IMR-90 (cell line): ENCODE data around the gene MMP3. TPM values are rescaled to one million over a fixed set of nuclear protein-coding genes. Genes with fewer than 3 reads are reported as not detected.
A peak's percentile ranks its signal among the peaks of the same experiment; 100 is the strongest.

Experiments used
- ATAC-seq: fragments of 200-7000 bp; cut with Tn5 transposase; 2 replicates; pipeline ENCODE4 v1.9.1; 2020; ENCODE audit warnings: low read depth, mild to moderate bottlenecking, moderate library complexity
- BruUV-seq: library from RNA; stranded (reverse); fragments of 400-500 nt; replicated peaks from 2 replicates; lab custom pipeline; 2021; lab: Mats Ljungman, UMichigan
- CTCF ChIA-PET: fragments of 300-600 bp; formaldehyde crosslinking; extraction: SDS; loops from one replicate; lab custom pipeline; 2021; ENCODE audit warnings: antibody characterized with exemption; lab: Yijun Ruan, JAX
- POLR2A ChIA-PET: fragments of 300-600 bp; sonication (Branson Sonifier 250); formaldehyde crosslinking; loops from one replicate; lab custom pipeline; 2022; ENCODE audit warnings: antibody characterized with exemption; ENCODE audit not compliant: unreplicated experiment; lab: Charles Lee
- DNase-seq: peaks from one replicate; pipeline ENCODE4 v3.0.0; 2013
- H2AFZ ChIP-seq: replicated peaks from 2 replicates; pipeline ENCODE3; 2013; ENCODE audit warnings: low read length, mild to moderate bottlenecking; ENCODE audit not compliant: poor library complexity
- H2AK5ac ChIP-seq: 2 replicates; pipeline ENCODE4 v1.6.1; 2013; ENCODE audit warnings: low read depth, low read length, inconsistent platforms
- H2AK9ac ChIP-seq: replicated peaks from 2 replicates; pipeline ENCODE3; 2013; ENCODE audit warnings: mild to moderate bottlenecking, low read depth, low read length, moderate library complexity; ENCODE audit not compliant: poor library complexity
- H2BK120ac ChIP-seq: 2 replicates; pipeline ENCODE4 v1.6.1; 2013; ENCODE audit warnings: low read depth, low read length, inconsistent platforms
- H2BK15ac ChIP-seq: 3 replicates; pipeline ENCODE4 v1.6.1; 2013; ENCODE audit warnings: low read depth, low read length, inconsistent platforms
- H2BK20ac ChIP-seq: 2 replicates; pipeline ENCODE4 v1.6.1; 2013; ENCODE audit warnings: low read depth, mild to moderate bottlenecking, inconsistent platforms, low read length, moderate library complexity
- H2BK5ac ChIP-seq: 2 replicates; pipeline ENCODE4 v1.6.1; 2013; ENCODE audit warnings: mild to moderate bottlenecking, low read depth, low read length, inconsistent platforms; ENCODE audit not compliant: poor library complexity, severe bottlenecking
- H3K14ac ChIP-seq: replicated peaks from 2 replicates; pipeline ENCODE4 v1.6.1; 2013; ENCODE audit warnings: low read depth, low read length, inconsistent platforms
- H3K18ac ChIP-seq: 2 replicates; pipeline ENCODE4 v1.6.1; 2013; ENCODE audit warnings: low read depth, low read length, control low read depth
- H3K23ac ChIP-seq: 2 replicates; pipeline ENCODE4 v1.6.1; 2013; ENCODE audit warnings: low read depth, low read length, inconsistent platforms
- H3K27ac ChIP-seq: 2 replicates; pipeline ENCODE4 v1.5.1; 2013; ENCODE audit warnings: mild to moderate bottlenecking, control low read depth, low read length; ENCODE audit not compliant: insufficient read depth
- H3K27me3 ChIP-seq: 2 replicates; pipeline ENCODE4 v1.6.1; 2013; ENCODE audit warnings: low read length; ENCODE audit not compliant: control insufficient read depth, insufficient read depth
- H3K36me3 ChIP-seq: 2 replicates; pipeline ENCODE4 v1.6.1; 2013; ENCODE audit warnings: low read length, mixed read lengths; ENCODE audit not compliant: control insufficient read depth, insufficient read depth
- H3K4ac ChIP-seq: 2 replicates; pipeline ENCODE4 v1.6.1; 2013; ENCODE audit warnings: low read depth, low read length, inconsistent platforms
- H3K4me1 ChIP-seq: 2 replicates; pipeline ENCODE4 v1.6.1; 2013; ENCODE audit warnings: low read length, mixed read lengths; ENCODE audit not compliant: control insufficient read depth, insufficient read depth
- H3K4me2 ChIP-seq: 2 replicates; pipeline ENCODE4 v1.6.1; 2013; ENCODE audit warnings: low read depth, mild to moderate bottlenecking, control low read depth, low read length, moderate library complexity
- H3K4me3 ChIP-seq: 2 replicates; pipeline ENCODE4 v1.5.1; 2013; ENCODE audit warnings: low read depth, mild to moderate bottlenecking, control low read depth, low read length, moderate library complexity; ENCODE audit not compliant: insufficient read depth
- H3K56ac ChIP-seq: 2 replicates; pipeline ENCODE4 v1.6.1; 2013; ENCODE audit warnings: low read length, inconsistent platforms; ENCODE audit not compliant: insufficient read depth; ENCODE audit errors: extremely low read depth
- H3K79me1 ChIP-seq, 2 experiments: 2 replicates each; pipeline ENCODE4 v1.6.1; 2013; ENCODE audit warnings: low read length in 2 of 2, inconsistent platforms in 1 of 2, low read depth in 1 of 2
- H3K9ac ChIP-seq: 2 replicates; pipeline ENCODE4 v1.6.1; 2013; ENCODE audit warnings: low read depth, low read length, control low read depth
- H3K9me1 ChIP-seq: 2 replicates; pipeline ENCODE4 v1.6.1; 2013; ENCODE audit warnings: low read length, inconsistent platforms; ENCODE audit not compliant: insufficient read depth
- H3K9me3 ChIP-seq: 2 replicates; pipeline ENCODE4 v1.6.1; 2013; ENCODE audit warnings: low read length; ENCODE audit not compliant: control insufficient read depth, insufficient read depth
- H4K20me1 ChIP-seq: 2 replicates; pipeline ENCODE4 v1.6.1; 2013; ENCODE audit warnings: low read length, inconsistent platforms; ENCODE audit not compliant: insufficient read depth
- H4K5ac ChIP-seq: 2 replicates; pipeline ENCODE4 v1.6.1; 2013; ENCODE audit warnings: mild to moderate bottlenecking, low read depth, low read length, control low read depth
- H4K8ac ChIP-seq, 2 experiments: 2 replicates each; pipeline ENCODE4 v1.6.1; 2013; ENCODE audit warnings: low read depth in 2 of 2, low read length in 2 of 2, control low read depth in 1 of 2, inconsistent platforms in 1 of 2
- H4K91ac ChIP-seq: 2 replicates; pipeline ENCODE4 v1.6.1; 2013; ENCODE audit warnings: low read depth, low read length, inconsistent platforms; ENCODE audit not compliant: insufficient read depth
- BHLHE40 ChIP-seq: fragments of 150-350 bp; IDR thresholded peaks from 2 replicates; pipeline ENCODE4 v1.6.1; 2016; ENCODE audit warnings: mild to moderate bottlenecking, low read depth, low read length
- CEBPB ChIP-seq: IDR thresholded peaks from 2 replicates; pipeline ENCODE4 v1.6.1; 2012; ENCODE audit warnings: low read depth, low read length, improper control_type of control experiment
- NFE2L2 ChIP-seq: fragments of 150-350 bp; IDR thresholded peaks from 2 replicates; pipeline ENCODE4 v1.6.1; 2016; ENCODE audit warnings: low read depth, mild to moderate bottlenecking, low read length
- WGBS, 2 experiments: methylation state at CpG; one replicate each; pipeline versions ENCODE4 v1.1.5 to v1.1.7; 2013; ENCODE audit warnings: missing lambda C conversion rate in 2 of 2; ENCODE audit not compliant: insufficient read length in 1 of 2; ENCODE audit errors: extremely low coverage in 2 of 2; 5-methylcytosine and 5-hydroxymethylcytosine counted together
- dilution Hi-C: fragments of 300-500 bp; cut with HindIII; formaldehyde crosslinking; loops from one replicate; pipeline ENCODE4 v1.14.3; 2018; ENCODE audit warnings: low sequenced_read_pairs; ENCODE audit not compliant: unreplicated experiment
- in situ Hi-C: fragments of 300-500 bp; cut with MboI; formaldehyde crosslinking; loops from 3 replicates; pipeline ENCODE4 v1.14.3; 2019; ENCODE audit warnings: low sequenced_read_pairs, inconsistent platforms, mixed read lengths
- intact Hi-C: fragments of 100-400 bp; cut with micrococcal nuclease; formaldehyde crosslinking; loops from 2 replicates; pipeline ENCODE4 v1.10.0; 2022
- polyA plus RNA-seq, 3 experiments: library from polyadenylated mRNA; depleted of rRNA; stranded (reverse); fragments of >200 nt; gene quantifications; 2 replicates each; pipeline ENCODE4 v1.2.3, GENCODE V29; 2012; ENCODE audit warnings: low replicate concordance in 1 of 3
- total RNA-seq: library from RNA; depleted of rRNA; stranded (reverse); fragments of >200 nt; gene quantifications from 2 replicates; pipeline ENCODE4 v1.2.3, GENCODE V29; 2012
- TF ChIP-seq, protein P1 (sequence below): fragments of 150-350 bp; IDR thresholded peaks from 2 replicates; pipeline ENCODE4 v1.6.1; 2017; ENCODE audit warnings: mild to moderate bottlenecking, antibody characterized with exemption, low read length, low read depth

Gene MMP3
- total and polyA plus RNA-seq, 2 of the 4 experiments (the other 2 are of a cell fraction) = under 0.01 to 0.39 TPM

DNA sequence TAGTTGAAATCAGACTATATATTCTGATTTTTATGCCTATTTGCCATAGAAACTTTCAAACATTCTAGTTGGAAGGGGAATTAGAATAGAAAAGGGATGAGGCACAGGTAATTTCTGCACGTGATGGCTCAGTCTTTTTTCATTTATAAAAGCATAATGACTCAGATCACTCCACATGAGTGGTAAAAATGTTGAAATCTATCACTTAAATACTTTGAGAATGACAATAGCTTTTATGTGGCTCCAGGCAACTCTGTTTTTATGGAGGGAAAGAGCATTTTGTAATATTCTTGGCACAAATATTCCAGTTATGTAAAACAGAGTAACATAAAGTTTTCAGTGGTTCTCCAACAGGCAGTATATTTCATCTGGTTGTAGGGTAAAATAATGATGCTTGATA, 5.9 kb upstream of the MMP3 start:
- Histone ChIP-seq H3K27me3 (no peaks in the 10 kb centered on the region), H3K9ac (no peak overlapping the region), H4K5ac (no peak overlapping the region), H2AK9ac (no peak overlapping the region), H3K23ac (no peak overlapping the region), H3K56ac (no peak overlapping the region), H2BK120ac (no peak overlapping the region), H4K91ac (no peak overlapping the region), H3K18ac (no peak overlapping the region), H3K9me1 (no peaks in the 10 kb centered on the region), H3K4me2 (no peak overlapping the region), H3K14ac (no peak overlapping the region), H3K4ac (no peak overlapping the region), H2AK5ac (no peak overlapping the region), H3K9me3 (no peaks in the 10 kb centered on the region), H4K8ac (no peak overlapping the region), H2BK15ac (no peak overlapping the region), H3K36me3 (no peaks in the 10 kb centered on the region), H2BK20ac (no peak overlapping the region), H3K4me3 (no peak overlapping the region), H2BK5ac (no peak overlapping the region), H4K20me1 (no peaks in the 10 kb centered on the region), H2AFZ (no peak overlapping the region), H3K79me1 (no peaks in the 10 kb centered on the region), H3K27ac (no peak overlapping the region), H3K4me1 (no peaks in the 10 kb centered on the region)
- intact Hi-C loops (no loop called here), dilution Hi-C loops (no loop called here), in situ Hi-C loops (no loop called here)
- BruUV-seq = no TSS peak
- no peak for ATAC-seq
- ChIA-PET POLR2A (no interaction called here), CTCF (no interaction called here)
- peak; percentile 45 for DNase-seq
- TF ChIP-seq CEBPB (peak; percentile 44; the same call in 1 of the 2 replicates), BHLHE40 (peak; percentile 78), NFE2L2 (no peak)
- TF ChIP-seq, protein P1, sequence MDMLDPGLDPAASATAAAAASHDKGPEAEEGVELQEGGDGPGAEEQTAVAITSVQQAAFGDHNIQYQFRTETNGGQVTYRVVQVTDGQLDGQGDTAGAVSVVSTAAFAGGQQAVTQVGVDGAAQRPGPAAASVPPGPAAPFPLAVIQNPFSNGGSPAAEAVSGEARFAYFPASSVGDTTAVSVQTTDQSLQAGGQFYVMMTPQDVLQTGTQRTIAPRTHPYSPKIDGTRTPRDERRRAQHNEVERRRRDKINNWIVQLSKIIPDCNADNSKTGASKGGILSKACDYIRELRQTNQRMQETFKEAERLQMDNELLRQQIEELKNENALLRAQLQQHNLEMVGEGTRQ = peak; percentile 43; the same call in 1 of the 2 replicates
- WGBS, 2 experiments = no CpG with 5 or more reads among the region's 1 CpG
